Hepatocyte (in vitro differentiated cells): ENCODE data around the gene DIS3L2. TPM values are rescaled to one million over a fixed set of nuclear protein-coding genes. Genes with fewer than 3 reads are reported as not detected.

Source experiments
- DNase-seq: peaks from one replicate; pipeline ENCODE4 v3.0.0-alpha.2; 2016; ENCODE audit warnings: low spot score
- H2AFZ ChIP-seq: fragments of 200-600 bp; sonication (generic); 2 replicates; pipeline ENCODE4 v1.6.0; 2016; ENCODE audit warnings: antibody characterized with exemption, mild to moderate bottlenecking
- H3K27ac ChIP-seq: fragments of 200-600 bp; sonication (generic); 2 replicates; pipeline ENCODE4 v1.5.1; 2016; ENCODE audit warnings: mild to moderate bottlenecking
- H3K27me3 ChIP-seq: fragments of 200-600 bp; sonication (generic); 2 replicates; pipeline ENCODE4 v1.6.1; 2016
- H3K36me3 ChIP-seq: fragments of 200-600 bp; sonication (generic); replicated peaks from 2 replicates; pipeline ENCODE4 v1.5.1; 2016; ENCODE audit warnings: low read depth; ENCODE audit not compliant: insufficient read depth
- H3K4me1 ChIP-seq: fragments of 200-600 bp; sonication (generic); 2 replicates; pipeline ENCODE4 v1.5.1; 2016; ENCODE audit warnings: mild to moderate bottlenecking, moderate library complexity; ENCODE audit not compliant: insufficient read depth
- H3K4me2 ChIP-seq: fragments of 200-600 bp; sonication (generic); 2 replicates; pipeline ENCODE4 v1.6.0; 2016
- H3K4me3 ChIP-seq: fragments of 200-600 bp; sonication (generic); 2 replicates; pipeline ENCODE4 v1.5.1; 2016; ENCODE audit warnings: mild to moderate bottlenecking
- H3K79me2 ChIP-seq: fragments of 200-600 bp; sonication (generic); 2 replicates; pipeline ENCODE4 v1.6.0; 2017; ENCODE audit warnings: mild to moderate bottlenecking
- H3K9me2 ChIP-seq: fragments of 200-600 bp; sonication (generic); replicated peaks from 2 replicates; pipeline ENCODE4 v1.6.0; 2017; ENCODE audit warnings: mild to moderate bottlenecking; ENCODE audit not compliant: insufficient read depth
- H3K9me3 ChIP-seq: fragments of 200-600 bp; sonication (generic); 2 replicates; pipeline ENCODE4 v1.5.1; 2016; ENCODE audit warnings: low read depth, mild to moderate bottlenecking
- H4K20me1 ChIP-seq: fragments of 200-600 bp; sonication (generic); 2 replicates; pipeline ENCODE4 v1.6.0; 2016; ENCODE audit warnings: mild to moderate bottlenecking; ENCODE audit not compliant: insufficient read depth, poor library complexity, severe bottlenecking
- EZH2 ChIP-seq: fragments of 200-600 bp; sonication (generic); IDR thresholded peaks from 2 replicates; pipeline ENCODE4 v1.6.1; 2016; ENCODE audit warnings: antibody characterized with exemption, mild to moderate bottlenecking, borderline replicate concordance
- EZH2phosphoT487 ChIP-seq: fragments of 200-600 bp; sonication (generic); IDR thresholded peaks from one replicate; pipeline ENCODE4 v1.6.1; 2018; ENCODE audit warnings: antibody characterized with exemption, mild to moderate bottlenecking, low read depth, moderate library complexity; ENCODE audit not compliant: unreplicated experiment, severe bottlenecking
- WGBS: methylation state at CpG from one replicate; pipeline ENCODE4 v1.1.6; 2016; ENCODE audit warnings: low lambda C conversion rate; ENCODE audit errors: missing lambda C conversion rate; 5-methylcytosine and 5-hydroxymethylcytosine counted together
- polyA plus RNA-seq: library from polyadenylated mRNA; unstranded; fragments of >200 nt; fragmentation: Nextera tagmentation; extraction: Ambion mirVana; gene quantifications from 2 replicates; pipeline ENCODE4 v1.2.1, GENCODE V29; 2016
- total RNA-seq: library from RNA; depleted of rRNA; stranded (reverse); fragments of >200 nt; gene quantifications from 2 replicates; pipeline ENCODE4 v1.2.3, GENCODE V29; 2014
- TF ChIP-seq, protein P1 (sequence below): fragments of 200-600 bp; sonication (generic); IDR thresholded peaks from 2 replicates; pipeline ENCODE4 v1.5.1; 2016; ENCODE audit warnings: antibody characterized with exemption, mild to moderate bottlenecking; ENCODE audit not compliant: poor library complexity

DIS3L2 gene
- total and polyA plus RNA-seq, 2 experiments from 2014 or later: 19.5 to 20.0 TPM

DNA sequence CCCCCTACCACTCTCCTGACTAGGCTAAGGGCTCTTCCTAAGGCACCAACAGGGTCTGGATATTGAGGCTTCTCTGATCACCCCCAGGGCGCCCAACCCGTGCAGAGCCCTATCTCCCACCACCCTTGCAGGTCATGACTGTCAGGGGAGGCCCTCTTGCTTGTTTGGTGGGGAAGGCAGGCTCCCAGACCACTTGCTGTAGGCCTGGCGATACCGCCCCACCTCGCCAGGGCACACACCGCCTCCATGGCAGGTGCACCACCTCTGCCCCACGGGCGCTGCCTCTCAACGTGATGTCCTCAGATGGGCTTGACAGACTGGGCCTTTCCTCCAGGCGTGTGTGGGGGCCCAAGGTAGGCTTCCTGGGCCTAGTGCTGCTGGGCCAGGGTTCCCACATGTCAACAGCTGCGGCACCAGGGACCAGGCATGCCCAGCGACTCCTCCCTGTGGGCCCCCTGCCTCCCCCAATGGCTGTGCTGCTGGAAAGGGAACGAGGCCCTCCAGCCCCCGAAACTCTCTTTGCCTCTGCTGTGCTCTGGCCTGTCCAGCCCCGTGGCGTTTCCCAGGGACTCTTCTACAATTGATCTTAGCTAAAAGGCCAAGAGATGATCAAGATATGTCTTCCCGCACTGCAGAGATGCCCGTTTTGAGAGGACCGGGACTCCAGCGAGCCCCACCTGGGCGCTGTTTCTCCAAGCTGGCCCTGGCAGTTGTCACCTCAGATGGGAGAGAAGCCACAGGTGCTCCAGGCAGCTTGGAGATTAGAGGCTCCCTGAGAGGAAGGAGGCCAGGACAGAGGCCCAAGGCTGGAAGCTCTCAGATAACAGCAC is 42.8 kb upstream of the DIS3L2 start:
- Histone ChIP-seq H3K79me2 (no peaks in the 10 kb centered on the region), H3K36me3 (no peaks in the 10 kb centered on the region), H3K9me2 (no peaks in the 10 kb centered on the region), H3K4me2 (no peak overlapping the region), H4K20me1 (no peaks in the 10 kb centered on the region), H3K27me3 (peaks cover 11% of the 10 kb centered on the region), H3K4me3 (no peak overlapping the region), H3K27ac (no peak overlapping the region), H2AFZ (no peak overlapping the region), H3K4me1 (no peaks in the 10 kb centered on the region), H3K9me3 (no peaks in the 10 kb centered on the region)
- 91% methylated on average over 21 of the region's 21 CpGs for WGBS
- TF ChIP-seq EZH2 (no peak), EZH2phosphoT487 (no peak)
- TF ChIP-seq, protein P1, sequence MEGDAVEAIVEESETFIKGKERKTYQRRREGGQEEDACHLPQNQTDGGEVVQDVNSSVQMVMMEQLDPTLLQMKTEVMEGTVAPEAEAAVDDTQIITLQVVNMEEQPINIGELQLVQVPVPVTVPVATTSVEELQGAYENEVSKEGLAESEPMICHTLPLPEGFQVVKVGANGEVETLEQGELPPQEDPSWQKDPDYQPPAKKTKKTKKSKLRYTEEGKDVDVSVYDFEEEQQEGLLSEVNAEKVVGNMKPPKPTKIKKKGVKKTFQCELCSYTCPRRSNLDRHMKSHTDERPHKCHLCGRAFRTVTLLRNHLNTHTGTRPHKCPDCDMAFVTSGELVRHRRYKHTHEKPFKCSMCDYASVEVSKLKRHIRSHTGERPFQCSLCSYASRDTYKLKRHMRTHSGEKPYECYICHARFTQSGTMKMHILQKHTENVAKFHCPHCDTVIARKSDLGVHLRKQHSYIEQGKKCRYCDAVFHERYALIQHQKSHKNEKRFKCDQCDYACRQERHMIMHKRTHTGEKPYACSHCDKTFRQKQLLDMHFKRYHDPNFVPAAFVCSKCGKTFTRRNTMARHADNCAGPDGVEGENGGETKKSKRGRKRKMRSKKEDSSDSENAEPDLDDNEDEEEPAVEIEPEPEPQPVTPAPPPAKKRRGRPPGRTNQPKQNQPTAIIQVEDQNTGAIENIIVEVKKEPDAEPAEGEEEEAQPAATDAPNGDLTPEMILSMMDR: no peak
- no peak for DNase-seq

DNA sequence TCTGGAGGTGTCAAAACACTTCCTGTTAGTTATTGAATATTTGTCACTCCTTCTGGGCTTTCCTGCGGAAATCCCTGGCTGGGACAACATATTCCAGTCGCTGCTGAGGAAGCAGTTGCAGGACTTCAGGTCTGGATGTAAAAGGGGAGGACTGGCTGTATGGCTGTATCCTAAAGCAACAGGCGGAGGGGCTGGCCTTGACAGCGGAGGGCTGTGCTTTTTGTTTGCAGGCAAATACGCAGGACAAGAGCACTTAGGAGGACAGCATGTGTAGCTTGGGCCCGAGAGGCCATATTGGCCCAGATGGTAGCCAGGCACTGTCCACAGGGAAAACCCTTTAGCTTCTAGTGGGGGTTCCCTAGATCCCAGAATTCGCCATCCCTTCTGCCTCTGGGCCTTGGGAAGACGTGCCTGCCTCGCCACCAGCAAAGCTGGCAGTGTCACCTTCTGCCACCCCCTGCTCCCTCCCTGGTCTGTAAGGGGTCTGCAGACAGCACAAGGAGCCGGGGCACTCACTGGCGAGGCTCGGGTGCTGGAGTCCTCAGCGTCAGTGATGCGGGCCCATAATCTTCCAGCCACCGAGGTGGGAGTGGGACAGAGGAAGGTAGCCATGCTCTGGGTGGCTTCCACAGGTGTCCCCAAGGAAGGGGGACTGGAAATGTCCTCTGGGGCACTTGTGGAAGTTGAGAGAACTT is 42.0 kb upstream of the DIS3L2 start:
- no peaks in the 10 kb centered on the region for H3K9me2 ChIP-seq
- H3K9me3 ChIP-seq: no peaks in the 10 kb centered on the region
- TF ChIP-seq, protein P1: no peak
- TF ChIP-seq EZH2 (no peak), EZH2phosphoT487 (no peak)
- no peaks in the 10 kb centered on the region for H4K20me1 ChIP-seq
- no peaks in the 10 kb centered on the region for H3K36me3 ChIP-seq
- no peaks in the 10 kb centered on the region for H3K79me2 ChIP-seq
- no peak for DNase-seq
- 90% methylated on average over 15 of the region's 15 CpGs for WGBS
- H2AFZ ChIP-seq: no peak overlapping the region
- H3K27me3 ChIP-seq: peaks cover 18% of the 10 kb centered on the region
- no peak overlapping the region for H3K4me2 ChIP-seq
- no peaks in the 10 kb centered on the region for H3K4me1 ChIP-seq
- H3K4me3 ChIP-seq: no peak overlapping the region
- no peak overlapping the region for H3K27ac ChIP-seq

DNA sequence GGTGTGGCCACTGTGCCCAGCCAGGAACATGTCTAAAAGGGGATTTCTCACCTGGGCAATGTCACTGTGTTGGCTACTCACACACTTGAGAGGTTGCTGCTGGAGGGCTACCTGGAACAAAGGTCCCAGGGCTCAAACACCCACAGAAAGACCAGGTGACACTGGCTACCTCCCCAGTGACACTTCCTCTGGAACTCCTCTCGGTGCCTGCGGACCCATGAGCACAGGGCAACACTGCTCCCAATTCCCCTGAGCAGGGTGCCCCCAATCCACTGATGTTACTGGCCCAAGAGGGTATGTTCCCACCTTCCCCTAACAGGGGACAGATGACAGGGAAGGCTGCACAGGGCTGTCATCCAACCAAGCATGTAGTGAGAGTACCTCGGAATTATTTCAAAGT is 41.1 kb upstream of the DIS3L2 start:
- Histone ChIP-seq H3K9me3 (no peaks in the 10 kb centered on the region), H3K27me3 (peaks cover 26% of the 10 kb centered on the region), H4K20me1 (no peaks in the 10 kb centered on the region), H2AFZ (no peak overlapping the region), H3K36me3 (no peaks in the 10 kb centered on the region), H3K4me3 (no peak overlapping the region), H3K79me2 (no peaks in the 10 kb centered on the region), H3K4me2 (no peak overlapping the region), H3K27ac (no peak overlapping the region), H3K9me2 (no peaks in the 10 kb centered on the region), H3K4me1 (peaks cover under 1% of the 10 kb centered on the region)
- TF ChIP-seq EZH2 (no peak), EZH2phosphoT487 (no peak)
- TF ChIP-seq, protein P1: no peak
- WGBS: 96% methylated on average over 3 of the region's 3 CpGs
- DNase-seq: no peak
